Measurements from ENCODE around the gene GRID1.

The GRID1 gene

DNA sequence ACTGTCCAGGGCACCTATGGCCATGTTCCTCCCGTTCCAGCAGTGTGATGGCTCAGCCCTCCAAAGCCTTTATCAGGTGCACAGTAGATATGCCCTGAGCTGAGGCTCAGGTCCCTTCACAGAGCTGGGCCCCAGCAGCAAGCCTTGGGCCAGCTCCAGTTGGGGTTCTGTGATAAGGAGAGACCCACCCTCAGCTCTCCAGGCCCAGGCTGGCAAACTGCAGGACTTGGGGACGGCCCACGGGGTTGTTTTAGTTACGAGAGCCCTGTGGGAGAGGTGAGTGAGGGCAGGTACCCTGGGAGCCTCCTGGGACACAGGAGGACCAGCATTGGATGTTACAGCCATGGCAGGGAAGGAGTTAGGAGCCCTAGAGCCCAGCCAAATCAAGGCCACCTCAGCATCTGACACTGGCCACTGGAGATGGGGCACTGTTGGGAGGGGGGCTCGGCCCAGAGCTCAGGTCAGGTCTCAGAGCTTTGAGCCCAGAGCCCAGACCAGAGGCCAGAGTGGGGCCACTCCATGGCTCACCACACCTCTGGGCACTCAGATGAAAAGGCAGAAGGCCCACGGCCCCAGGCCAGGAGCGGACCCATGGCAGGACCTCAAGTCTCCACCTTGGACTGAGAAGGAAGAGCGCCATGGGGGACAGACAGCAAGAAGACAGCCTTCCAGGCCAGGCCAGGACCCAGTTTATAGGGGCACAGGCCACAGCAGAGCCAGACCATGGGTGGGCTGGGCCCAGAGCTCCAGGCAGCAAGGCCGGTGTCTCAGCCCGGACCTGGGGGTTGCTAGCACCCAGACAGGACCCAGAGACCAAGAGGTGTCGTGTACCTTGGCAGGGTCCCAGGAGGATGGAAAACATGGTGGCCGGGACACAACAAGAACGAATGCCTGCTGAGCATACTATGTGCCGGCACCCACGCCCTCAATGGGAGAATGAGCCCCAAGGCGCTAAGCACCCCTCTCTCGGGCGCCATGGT, 12.8 kb downstream of the GRID1 start:
- no peak for DNase-seq (ENCODE audit: low spot score)

GRCh38 chr10:86350897-86351296, 15.7 kb downstream of the GRID1 start:
- DNase-seq (ENCODE audit: low spot score): no peak

DNA sequence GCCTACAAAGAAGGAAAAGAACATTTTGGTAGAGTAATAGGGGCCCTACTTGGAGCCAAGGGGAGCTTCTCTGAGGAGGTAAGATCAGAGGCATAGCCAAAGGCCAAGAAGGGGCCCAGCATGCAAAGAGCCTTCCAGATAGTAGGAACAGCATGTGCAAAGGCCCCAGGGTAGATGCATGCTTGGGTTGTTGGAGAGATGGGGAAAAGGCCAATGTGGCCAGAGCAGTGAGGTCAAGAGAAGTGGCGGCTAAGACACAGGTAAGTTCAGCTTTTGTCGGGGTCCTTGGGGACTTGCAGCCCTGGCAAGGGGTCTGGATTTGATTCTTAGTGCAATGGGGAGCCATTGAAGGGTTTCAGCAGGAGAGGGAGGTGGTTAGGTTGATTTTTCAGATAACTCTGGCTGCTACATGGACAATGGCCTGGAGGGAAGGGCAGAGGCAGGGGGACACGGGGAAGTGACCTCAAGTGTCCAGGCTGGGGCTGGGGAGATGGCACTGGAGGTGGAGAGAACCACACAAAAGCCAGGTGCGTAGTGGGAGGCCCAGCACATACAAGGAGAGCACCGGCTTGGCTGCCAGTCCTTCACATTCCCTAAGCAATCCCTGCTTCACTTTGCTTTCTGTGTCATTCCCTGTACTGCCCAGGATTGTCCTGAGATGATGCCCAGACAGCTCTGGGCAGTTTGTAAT, 16.5 kb downstream of the GRID1 start:
- DNase-seq (ENCODE audit: low spot score): no peak

- DNase-seq (ENCODE audit: low spot score): no peak
Measured at GRCh38 chr10:86349474-86349873, 17.1 kb downstream of the GRID1 start.

DNA sequence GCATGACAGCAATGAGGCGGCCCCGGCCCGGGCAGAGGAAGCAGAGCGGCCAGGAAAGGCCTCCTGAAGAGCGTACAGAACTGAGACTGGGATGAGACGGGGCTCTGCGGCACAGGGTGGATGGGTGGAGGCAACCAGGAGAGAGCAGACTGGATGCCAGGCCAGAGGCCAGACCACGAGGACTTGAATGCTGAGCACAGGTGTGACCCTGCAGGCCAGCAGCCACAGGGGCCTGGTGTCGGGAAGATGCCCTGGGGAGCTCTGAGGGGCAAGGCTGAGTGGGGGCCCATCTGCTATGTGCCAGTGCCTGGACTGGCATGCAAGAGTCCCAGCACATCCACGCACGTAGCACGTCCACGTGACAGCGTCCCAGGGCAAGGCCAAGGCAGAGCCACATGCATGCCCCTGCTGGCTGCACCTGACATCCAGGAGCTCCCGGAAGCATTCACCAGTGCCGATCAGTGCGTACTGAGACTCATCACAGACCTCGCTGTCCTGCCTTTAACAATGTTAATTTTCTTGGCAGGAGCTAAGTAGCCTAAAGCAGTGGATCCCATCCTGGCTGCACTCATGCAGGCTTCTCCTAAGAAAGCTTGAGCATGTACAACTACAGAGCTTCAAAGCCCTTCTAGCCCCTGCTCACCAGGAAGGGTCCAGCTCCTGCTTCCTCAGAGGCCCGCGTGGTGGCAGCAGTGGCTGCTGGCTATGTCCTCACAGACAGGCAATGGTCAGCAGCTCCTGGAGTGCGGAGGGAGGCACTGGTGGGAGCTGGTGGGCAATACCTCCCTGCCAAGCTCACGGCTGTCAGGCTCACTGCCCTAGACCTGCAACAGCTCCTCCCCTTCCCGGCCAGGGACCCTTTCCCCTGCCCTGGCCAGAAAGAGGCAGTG, 18.0 kb downstream of the GRID1 start:
- no peak for DNase-seq (ENCODE audit: low spot score)

DNA sequence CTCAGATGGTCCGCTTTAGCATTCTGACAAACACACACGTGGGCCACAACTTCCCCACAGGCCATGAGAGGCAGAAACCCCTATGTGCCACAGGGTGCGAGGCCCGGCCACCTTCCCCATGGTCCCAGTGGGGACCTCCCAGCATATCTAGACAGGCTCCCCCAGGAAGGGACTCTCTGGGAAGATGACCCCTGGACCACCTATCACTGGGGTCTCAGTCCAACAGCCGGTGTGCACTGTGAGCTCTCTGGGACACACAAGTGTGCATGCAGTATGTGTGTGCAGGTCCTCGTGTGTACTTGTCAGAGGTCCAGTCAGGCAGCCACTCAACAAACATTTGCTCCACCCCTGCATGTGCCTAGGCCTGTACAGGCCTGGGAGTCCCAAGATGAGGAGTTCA, 18.7 kb downstream of the GRID1 start:
- DNase-seq (ENCODE audit: low spot score): no peak

DNA sequence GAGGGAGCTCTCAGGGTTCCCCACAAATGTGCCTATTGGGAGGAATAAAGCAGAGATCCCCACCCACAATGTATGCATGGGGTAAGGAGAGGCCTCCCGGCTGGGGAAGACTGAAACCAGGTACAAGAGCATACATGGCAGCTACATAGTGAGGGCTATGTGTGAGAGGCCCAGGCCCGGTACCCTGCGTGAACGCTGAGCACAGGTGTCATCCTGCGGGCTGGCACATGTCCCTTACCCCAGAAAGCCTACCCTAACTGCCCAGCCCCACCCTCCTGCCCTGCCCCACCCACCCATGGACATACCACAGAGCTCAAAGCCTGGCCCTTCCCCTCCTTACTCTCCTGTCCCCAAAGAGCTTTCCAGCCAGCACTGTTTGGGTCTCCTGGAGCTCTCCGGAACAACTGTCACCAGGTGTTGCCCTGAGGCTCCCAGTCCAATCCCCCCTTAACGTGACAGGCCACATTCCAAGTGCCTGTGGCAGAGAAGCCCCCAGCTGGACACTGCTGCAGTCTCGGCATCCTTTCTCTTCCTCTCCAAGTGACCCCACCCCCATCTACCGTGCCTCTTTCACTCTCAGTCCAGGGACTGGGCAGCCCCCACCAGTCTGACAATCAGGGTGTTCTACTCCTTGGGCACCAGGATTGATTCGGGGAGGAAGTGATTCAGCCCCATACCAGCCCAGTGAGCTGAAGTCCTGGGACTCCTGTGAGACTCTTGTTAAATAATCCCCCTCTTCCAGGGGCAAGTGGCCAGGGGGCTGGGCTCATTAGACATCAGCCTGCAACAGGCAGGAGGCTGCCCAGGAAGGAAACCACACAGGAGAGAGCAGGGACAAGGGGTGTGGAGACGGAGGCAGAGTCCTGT, 19.6 kb downstream of the GRID1 start:
- DNase-seq (ENCODE audit: low spot score): no peak

DNA sequence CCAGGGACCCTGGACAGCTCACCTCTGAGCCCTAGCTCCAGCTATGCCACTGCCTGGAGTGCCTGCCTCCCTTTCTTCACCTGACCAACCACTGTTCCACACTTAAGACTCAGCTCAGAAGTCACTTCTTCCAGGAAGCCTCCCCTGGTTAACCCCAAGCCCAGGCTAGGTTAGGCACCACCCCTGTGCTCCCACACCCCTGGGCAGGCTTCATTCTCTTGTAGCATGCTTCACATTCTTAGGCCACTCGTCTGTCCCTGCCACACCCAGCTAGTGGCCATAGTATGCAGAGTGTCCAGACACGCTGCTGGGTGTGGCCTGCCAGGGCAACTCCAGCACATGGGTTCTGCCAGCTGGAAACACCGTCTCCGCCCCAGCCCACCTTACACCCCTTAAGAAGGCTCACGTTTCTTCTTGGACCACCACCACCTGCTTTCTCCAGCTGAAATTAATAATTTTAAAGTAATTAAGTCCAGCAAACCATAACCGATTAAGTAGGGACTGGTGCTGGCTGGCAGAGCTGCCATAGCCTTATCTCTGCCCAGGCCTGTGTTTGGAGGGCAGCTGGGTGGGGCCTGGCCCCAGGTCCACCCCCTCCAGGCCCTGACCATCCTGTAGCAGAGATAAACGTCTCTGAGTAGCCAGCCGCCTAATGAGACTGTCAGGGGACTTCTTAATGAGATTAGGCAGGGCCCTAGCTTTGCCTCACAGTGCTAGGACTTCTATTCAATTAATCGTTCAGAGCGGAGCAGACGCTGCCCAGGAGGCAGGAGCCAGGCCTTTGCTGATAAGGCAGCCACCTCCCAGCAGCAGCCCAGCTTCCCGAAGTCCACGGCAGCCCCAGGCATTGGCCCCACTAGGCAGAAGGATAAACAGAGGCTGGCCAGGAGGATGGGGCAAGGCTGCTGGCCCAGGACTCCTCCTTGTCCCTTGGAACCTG, 20.5 kb downstream of the GRID1 start:
- DNase-seq (ENCODE audit: low spot score): no peak

DNA sequence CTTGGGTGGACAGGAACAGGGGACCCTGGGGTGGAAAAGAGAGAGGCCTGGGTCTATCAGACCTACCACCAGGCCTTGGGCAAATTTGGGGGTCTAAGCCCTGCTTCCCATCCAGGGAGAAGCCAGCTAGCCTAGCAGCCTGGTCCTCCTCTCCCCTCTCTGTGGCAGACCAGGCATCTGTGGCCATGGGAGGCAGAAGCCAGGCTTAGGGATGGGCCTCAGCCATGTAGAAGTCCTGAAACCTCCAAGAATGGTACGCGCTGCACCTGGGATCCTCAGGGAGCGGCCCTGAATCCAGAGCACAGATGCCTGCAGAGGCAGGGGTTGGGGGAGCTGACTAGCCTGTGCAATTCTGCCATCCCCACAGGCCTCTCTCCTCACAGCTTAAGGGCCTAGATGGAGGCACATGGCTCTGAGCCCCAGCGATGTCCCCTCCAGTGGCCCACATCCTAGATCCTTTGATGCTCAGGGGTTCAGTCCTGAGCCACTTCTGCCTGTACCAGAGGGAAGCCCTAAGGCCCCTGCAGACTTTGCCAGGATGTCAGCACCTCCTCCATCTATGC, 21.2 kb downstream of the GRID1 start:
- no peak for DNase-seq (ENCODE audit: low spot score)

DNA sequence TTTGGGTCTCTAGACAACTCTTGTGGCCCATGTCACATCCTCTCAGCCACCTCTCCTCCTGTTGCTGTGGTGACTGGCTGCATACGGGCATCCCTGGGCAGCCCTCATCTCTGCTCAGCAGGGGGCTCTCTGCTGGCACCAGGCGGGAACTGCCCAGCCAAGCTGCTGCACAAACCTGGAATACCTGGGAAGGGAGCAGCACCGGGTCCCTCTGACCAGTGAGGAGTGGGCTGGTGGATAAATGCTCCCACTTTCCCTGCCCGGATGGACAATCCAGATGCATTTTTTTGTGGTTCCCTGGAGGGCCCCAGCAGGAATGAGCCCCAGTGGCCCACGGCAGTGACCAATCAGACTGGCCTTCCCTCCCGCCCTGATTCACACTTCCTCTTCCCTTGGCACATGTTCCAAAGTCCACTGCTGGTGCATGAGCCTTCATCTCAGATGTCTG, 21.9 kb downstream of the GRID1 start:
- DNase-seq (ENCODE audit: low spot score): no peak

DNA sequence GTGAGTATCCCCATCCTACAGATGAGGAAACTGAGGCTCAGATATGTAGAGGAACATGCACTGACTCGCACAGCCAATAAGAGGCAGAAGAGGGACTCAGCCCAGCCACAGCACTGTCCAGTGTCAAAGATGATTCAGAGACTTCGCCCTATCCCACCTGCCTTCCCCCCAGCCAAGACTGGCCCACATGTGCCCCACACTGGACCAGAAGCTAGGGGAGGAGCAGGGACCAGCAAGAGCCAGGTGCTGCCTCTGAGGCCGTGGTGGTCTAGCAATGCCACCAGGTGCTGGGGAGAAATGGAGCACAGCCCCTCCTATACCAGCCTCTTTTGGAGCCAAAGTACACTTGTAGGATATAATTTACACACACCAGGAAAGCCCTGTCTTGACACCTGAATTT, 22.3 kb downstream of the GRID1 start:
- no peak for DNase-seq (ENCODE audit: low spot score)

DNA sequence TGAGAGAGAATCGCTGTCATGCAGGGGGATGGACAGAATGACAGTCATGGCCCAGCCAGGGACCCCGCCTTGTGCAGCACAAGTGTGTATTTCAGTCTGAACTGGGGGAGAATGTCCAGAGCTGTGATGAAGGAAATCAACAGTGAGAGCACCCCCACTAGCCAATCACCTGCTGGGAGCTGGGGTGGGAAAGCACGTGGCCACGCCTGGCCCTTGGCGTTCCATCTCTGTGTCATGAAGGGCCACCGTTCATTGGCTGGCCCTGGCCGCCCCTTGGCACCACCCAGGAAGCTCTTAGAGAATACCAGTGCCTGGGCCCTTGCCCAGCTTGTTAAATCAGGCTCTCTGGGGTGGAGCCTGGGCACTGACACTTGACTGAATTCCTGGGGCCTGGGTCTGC, 22.8 kb downstream of the GRID1 start:
- DNase-seq (ENCODE audit: low spot score): no peak

GRCh38 chr10:86342111-86342863, 24.3 kb downstream of the GRID1 start:
- DNase-seq (ENCODE audit: low spot score): no peak

GRCh38 chr10:86341361-86341811, 25.2 kb downstream of the GRID1 start:
- no peak for DNase-seq (ENCODE audit: low spot score)

DNA sequence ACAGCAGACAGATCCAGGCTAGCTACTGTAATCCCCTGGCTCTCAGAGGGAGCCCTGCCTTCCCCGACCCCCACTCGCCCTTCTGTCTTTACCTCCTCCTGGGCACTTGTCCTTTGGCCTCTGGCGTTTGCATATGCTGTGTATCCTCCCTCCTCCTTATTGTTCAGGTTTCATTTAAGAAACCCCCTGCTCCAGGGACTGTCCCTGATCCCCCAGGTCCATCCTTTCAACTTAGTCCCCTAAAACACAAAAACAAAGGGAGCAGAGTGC, 25.7 kb downstream of the GRID1 start:
- no peak for DNase-seq (ENCODE audit: low spot score)

GRCh38 chr10:86340176-86340990, 26.2 kb downstream of the GRID1 start:
- DNase-seq (ENCODE audit: low spot score): no peak

GRCh38 chr10:86339226-86339865, 27.2 kb downstream of the GRID1 start:
- DNase-seq (ENCODE audit: low spot score): no peak

DNA sequence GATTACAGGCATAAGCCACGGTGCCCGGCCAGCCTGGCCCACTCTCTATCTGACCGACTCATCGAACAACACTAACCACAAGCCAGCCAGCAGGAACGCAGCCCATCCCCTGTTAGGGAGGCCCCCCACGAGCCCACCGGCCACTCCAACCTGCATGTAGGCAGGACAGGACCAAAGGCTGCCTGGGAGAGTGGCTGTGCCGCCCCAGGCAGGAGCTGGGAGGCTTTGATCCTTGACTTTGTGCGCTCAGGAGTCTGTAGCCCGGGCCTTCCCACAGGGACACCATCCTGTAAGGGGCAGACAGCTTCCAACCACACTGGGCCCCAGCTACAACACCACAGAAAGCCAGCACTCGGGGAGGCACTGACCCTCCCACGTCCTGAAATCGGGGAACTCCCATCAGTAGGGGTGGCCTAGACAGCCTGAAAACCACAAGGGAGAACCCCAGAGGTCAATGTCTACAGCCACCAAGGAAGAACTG, 29.4 kb downstream of the GRID1 start:
- no peak for DNase-seq (ENCODE audit: low spot score)

Data from HuH-7.5 (cell line).